RWPE1 (cell line): Measurements from ENCODE around the gene SHD.

ENCODE experiments used
- CTCF ChIA-PET: fragments of 350-600 bp; sonication (Branson Sonifier 250); formaldehyde crosslinking; extraction: SDS; loops from one replicate; lab custom pipeline; 2021; lab: Yijun Ruan, JAX
- POLR2A ChIA-PET: fragments of 400-600 bp; formaldehyde crosslinking; extraction: SDS; loops from one replicate; lab custom pipeline; 2020; ENCODE audit warnings: antibody characterized with exemption; ENCODE audit not compliant: low non-redundant PET; lab: Yijun Ruan, JAX
- DNase-seq: peaks from one replicate; pipeline ENCODE4 v3.0.0; 2012; ENCODE audit warnings: low spot score
- H3K27ac ChIP-seq: fragments of 450-650 bp; 2 replicates; pipeline ENCODE4 v1.5.1; 2017
- CTCF ChIP-seq: fragments of 450-650 bp; conservative IDR thresholded peaks from 2 replicates; pipeline ENCODE4 v1.5.1; 2017; ENCODE audit warnings: low read depth, mild to moderate bottlenecking

Gene SHD

GRCh38 chr19:4297901-4298809, 19.1 kb downstream of the SHD start:
- ChIA-PET CTCF (no interaction called here), POLR2A (no interaction called here)
- DNase-seq, result no peak
- no peak overlapping the region for H3K27ac ChIP-seq
- TF ChIP-seq CTCF, result no peak

- DNase-seq, result no peak
- no peak for TF ChIP-seq CTCF
- H3K27ac ChIP-seq, result no peak overlapping the region
- ChIA-PET CTCF (no interaction called here), POLR2A (no interaction called here)
These were observed 19.9 kb downstream of the SHD start for GRCh38 chr19:4298810-4299550.

DNA sequence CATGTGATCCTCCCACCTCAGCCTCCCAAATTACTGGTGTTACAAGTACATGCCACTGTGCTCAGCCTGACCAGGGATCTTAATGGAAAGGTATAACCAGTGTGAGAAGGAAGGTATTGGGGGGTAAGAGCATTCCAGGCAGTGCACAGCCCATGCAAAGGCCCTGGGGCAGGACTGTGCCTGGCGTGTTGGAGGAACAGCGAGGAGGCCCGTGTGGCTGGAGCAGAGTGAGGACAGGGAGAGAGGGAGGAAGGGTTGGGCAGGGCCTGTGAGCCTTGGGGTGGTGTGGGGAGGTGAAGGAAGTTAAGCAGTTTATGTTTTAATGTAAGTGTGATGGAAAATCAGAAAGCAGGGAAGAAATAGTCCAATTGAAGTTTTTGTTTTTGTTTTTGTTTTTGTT, 21.5 kb downstream of the SHD start:
- ChIA-PET POLR2A (no interaction called here), CTCF (no interaction called here)
- no peak for TF ChIP-seq CTCF
- DNase-seq, result no peak
- H3K27ac ChIP-seq, result no peak overlapping the region

DNA sequence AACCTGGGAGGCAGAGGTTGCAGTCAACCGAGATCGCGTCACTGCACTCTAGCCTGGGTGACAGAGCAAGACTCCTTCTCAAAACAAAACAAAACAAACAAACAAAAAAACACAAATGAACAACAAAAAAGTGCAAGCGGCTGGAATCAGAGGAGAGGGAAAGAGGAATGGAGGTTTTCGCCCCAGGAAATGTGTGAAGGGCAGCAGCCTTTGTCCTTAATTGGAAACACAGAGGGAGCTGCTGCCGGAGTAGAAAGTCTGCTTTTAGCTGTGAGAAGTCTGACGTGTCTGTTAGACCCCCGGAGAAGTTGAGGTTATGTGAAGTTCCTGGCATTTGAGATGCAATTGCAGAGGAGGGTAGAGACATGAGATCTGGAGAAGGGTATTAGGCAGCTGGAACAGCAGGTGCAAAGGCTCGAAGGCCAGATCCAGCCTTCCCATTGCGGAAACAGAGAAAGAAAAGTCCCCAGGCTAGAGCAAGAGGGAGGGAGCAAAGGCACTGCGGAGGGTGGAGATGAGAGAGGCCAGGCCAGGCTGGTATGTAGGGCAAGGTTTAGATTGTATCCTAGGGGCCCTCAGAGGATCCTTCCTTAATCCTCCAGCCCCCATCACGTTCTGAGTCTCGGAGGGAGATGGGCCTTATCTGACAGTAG, 22.6 kb downstream of the SHD start:
- CTCF ChIA-PET, result interaction anchor here (0.6 kb wide), 1 partner anchor 59 kb away, joined by 4 read pairs; no protein-coding TSS in a partner anchor
- TF ChIP-seq CTCF, result no peak
- no peak for DNase-seq
- no peak overlapping the region for H3K27ac ChIP-seq
- POLR2A ChIA-PET, result no interaction called here

- CTCF ChIA-PET, result interaction anchor here (0.6 to 0.7 kb wide), 2 partner anchors 59 to 87 kb away, joined by 4 to 5 read pairs; no protein-coding TSS in a partner anchor
- no peak for TF ChIP-seq CTCF
These were observed 23.2 kb downstream of the SHD start, which contains the start of gene TMIGD2 for GRCh38 chr19:4302243-4302640. Gene TMIGD2 (minus strand): TSS chr19:4302389. CDS start chr19:4302385, 4 bp downstream.

GRCh38 chr19:4303819-4304537, 24.9 kb downstream of the SHD start:
- no peak for DNase-seq
- ChIA-PET CTCF (no interaction called here), POLR2A (no interaction called here)
- no peak for TF ChIP-seq CTCF
- H3K27ac ChIP-seq, result no peak overlapping the region

More at GRCh38 chr19:4302243-4302640, 23.2 kb downstream of the SHD start, which contains the start of gene TMIGD2:
- POLR2A ChIA-PET, result no interaction called here
- DNase-seq, result no peak
- H3K27ac ChIP-seq, result no peak within 1 kb of the TSS
